Head of caudate nucleus (tissue), 42 donors: ENCODE measurements around the gene UNC5A.
"Not testable (repeated sequence)": the region's sequence is repeated elsewhere in the genome, so short reads cannot be mapped to it uniquely, and the experiment has no call there.

Experiments used
- DNase-seq, 42 donors: peaks; one replicate each; pipeline versions ENCODE4 v3.0.0 to v3.0.0-alpha.2; 2020 to 2021; ENCODE audit warnings: mixed read lengths in 7 of 42
- intact Hi-C: fragments of 100-400 bp; cut with DNase I; formaldehyde crosslinking; loops from one replicate; pipeline ENCODE4 v1.15.0; 2022

UNC5A gene

DNA sequence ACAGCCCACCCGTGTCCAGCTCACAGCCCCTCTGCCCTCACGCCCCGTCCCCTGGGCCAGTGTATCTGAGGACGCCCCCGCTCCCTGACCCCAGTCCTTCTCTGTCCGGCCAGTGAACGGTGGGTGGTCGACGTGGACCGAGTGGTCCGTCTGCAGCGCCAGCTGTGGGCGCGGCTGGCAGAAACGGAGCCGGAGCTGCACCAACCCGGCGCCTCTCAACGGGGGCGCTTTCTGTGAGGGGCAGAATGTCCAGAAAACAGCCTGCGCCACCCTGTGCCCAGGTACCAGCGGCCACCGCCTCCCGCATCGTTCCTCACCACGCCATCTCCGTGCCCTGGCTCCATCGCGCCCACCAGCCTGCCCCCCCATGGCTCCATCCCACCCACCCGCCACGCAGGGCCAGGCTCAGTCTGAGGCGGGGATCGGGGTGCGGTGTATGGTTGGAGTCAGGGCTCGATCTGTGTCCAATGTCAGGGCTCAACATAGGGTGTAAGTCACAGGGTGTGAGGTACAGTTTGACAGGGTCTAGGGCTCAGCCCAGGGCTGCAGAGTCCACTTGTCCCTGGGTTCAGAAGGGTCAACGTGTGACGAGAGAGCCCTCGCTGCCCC, 59.2 kb downstream of the UNC5A start:
- no peak for DNase-seq
- intact Hi-C loops = no loop called here

DNA sequence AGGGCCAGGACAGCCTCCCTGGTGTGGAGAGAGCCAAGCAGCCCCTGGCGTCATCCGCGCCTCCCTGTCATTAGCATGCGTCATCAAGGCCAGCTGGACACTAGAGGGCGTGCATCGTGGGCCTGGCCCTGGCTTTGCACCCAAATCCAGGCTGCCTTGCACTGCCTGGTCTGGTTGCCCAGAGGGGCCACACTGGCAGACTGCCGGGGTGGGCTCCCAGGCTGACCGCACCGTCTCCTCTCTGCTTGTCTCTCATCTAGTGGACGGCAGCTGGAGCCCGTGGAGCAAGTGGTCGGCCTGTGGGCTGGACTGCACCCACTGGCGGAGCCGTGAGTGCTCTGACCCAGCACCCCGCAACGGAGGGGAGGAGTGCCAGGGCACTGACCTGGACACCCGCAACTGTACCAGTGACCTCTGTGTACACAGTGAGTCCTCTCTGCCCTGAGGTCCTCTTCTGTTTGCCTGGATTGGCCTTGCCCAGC, 59.8 kb downstream of the UNC5A start:
- intact Hi-C loops = no loop called here
- DNase-seq = peak in 16 of 42 donors; percentile 19 to 71 (median 40)

DNA sequence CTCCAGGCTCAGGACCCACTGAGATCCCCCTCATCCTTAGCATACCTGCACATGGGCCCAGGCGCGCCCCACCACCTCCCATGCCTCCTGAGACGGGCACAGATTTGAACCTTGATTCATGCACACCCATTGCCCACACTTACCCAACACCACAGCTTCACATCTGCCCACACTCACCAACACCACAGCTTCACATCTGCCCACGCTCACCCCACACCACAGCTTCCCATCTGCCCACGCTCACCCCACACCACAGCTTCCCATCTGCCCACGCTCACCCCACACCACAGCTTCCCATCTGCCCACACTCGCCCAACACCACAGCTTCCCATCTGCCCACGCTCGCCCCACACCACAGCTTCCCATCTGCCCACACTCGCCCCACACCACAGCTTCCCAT, 60.3 kb downstream of the UNC5A start:
- intact Hi-C loops, DNase-seq: not testable (repeated sequence)

DNA sequence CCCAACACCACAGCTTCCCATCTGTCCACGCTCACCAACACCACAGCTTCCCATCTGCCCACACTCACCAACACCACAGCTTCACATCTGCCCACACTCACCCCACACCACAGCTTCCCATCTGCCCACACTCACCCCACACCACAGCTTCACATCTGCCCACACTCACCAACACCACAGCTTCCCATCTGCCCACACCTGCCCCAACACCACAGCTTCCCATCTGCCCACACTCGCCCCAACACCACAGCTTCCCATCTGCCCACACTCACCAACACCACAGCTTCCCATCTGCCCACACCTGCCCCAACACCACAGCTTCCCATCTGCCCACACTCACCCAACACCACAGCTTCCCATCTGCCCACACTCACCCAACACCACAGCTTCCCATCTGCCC, 62.2 kb downstream of the UNC5A start:
- intact Hi-C loops, DNase-seq: not testable (repeated sequence)

DNA sequence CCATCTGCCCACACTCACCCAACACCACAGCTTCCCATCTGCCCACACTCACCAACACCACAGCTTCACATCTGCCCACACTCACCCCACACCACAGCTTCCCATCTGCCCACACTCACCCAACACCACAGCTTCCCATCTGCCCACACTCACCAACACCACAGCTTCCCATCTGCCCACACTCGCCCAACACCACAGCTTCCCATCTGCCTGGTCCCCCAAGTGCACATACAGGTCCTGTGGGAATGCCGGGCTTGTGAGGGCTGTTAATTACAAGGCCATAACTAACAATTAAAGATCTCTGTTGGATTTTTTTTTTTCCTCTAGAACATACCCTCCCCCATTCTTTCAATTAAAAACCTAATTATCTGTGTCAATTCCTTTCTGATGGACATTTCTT, 62.7 kb downstream of the UNC5A start:
- intact Hi-C loops, DNase-seq: not testable (repeated sequence)

DNA sequence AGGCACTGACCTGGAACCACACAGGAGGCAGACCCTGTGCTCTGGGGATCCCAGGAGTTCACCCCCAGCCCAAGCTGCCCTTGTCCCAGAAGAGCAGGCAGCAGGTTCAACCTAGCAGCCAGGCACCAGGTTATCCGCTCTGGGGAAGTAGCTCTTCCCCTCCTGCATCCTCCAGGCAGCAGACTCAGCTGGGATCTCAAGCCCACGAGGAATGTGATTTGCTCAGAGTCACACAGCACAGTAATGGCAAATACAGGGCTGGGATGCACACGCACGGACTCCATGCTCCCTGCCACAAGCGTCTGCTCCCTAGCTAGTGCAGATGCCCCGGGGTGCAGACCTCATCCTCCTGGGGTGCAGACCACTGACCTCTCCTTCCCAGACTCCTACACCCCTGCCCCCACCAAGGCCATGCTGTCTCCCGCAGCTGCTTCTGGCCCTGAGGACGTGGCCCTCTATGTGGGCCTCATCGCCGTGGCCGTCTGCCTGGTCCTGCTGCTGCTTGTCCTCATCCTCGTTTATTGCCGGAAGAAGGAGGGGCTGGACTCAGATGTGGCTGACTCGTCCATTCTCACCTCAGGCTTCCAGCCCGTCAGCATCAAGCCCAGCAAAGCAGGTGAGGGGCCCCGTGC, 63.3 kb downstream of the UNC5A start:
- intact Hi-C loops = no loop called here

DNA sequence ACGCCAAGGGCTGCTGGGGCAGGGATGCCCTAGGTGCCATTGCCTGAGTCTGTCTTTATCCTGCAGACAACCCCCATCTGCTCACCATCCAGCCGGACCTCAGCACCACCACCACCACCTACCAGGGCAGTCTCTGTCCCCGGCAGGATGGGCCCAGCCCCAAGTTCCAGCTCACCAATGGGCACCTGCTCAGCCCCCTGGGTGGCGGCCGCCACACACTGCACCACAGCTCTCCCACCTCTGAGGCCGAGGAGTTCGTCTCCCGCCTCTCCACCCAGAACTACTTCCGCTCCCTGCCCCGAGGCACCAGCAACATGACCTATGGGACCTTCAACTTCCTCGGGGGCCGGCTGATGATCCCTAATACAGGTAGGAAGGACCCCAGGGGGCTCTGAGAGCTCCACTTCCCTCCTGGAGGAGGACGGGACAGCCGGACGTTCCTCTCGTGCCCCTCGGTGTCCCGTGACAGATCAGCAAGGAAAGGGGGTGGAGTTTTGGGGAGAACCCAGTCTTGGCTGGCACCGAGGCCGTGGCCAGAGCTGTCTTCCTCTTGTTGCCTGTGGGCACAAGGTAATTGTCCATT, 63.9 kb downstream of the UNC5A start:
- DNase-seq = no peak
- intact Hi-C loops = no loop called here

More for the DNA sequence above, 63.3 kb downstream of the UNC5A start:
- DNase-seq = peak in 27 of 42 donors; percentile 28 to 82 (median 48)

DNA sequence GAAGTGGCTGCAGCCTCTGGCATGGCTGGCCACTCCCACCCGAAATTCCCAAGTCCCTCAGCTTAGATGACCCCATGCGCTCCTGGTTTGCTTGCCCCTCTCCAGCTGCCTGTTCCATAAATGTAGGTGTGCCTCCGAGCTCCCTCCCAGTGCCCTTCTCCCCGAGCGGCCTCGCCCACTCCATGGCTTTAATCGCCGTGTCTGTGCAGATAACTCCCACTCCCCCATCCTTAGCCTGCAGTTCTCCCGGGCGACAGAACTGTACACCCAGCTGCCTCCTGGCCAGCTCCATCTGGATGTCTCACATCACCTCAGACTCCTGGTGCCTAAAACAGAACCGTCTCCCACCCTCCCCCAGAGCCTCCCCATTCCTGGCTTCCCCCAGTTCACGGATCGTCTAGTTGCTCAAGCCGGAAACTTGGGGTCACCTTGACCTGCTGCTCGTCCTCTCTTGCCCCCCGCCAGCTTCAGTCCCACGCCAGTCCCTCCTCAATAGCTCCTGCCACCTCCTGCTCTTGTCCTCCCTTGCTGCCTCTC, 64.7 kb downstream of the UNC5A start:
- intact Hi-C loops = no loop called here
- DNase-seq = peak in 5 of 42 donors; percentile 31 to 57 (median 36)

DNA sequence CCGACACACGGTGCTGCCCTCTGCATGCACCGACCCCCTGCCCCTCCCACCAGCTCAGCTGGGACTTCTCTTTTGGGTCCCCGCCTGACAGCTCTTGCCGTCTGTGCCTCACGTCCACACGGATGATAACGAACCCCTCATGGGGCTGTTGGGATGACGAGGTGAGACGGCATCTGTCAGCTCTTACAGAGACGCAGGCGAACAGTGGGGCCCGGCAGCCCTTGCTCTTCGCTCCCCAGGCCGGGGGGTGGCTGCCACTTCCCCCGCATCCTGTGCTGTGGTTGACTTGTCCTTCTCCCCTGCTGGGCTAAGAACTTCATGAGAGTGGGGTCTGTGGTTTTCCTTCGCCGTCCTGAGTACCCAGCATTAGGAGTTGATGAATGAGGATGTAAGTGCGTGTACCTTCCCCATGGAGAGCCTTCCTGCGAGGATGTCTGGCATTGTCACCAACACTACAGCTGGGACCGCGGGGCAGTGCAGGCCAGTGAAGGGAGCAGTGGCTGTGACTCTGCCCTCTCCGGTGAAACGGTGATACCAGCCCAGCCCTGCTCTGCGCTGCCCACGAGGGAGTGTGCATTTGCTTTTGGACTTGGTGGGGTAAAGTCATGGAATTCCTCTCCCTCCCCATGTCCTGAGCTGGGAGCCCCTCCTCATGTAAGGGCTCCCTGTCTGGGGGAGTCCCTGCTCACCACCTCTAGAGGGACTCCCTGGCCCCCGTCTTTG, 65.6 kb downstream of the UNC5A start:
- DNase-seq = no peak
- intact Hi-C loops = no loop called here

DNA sequence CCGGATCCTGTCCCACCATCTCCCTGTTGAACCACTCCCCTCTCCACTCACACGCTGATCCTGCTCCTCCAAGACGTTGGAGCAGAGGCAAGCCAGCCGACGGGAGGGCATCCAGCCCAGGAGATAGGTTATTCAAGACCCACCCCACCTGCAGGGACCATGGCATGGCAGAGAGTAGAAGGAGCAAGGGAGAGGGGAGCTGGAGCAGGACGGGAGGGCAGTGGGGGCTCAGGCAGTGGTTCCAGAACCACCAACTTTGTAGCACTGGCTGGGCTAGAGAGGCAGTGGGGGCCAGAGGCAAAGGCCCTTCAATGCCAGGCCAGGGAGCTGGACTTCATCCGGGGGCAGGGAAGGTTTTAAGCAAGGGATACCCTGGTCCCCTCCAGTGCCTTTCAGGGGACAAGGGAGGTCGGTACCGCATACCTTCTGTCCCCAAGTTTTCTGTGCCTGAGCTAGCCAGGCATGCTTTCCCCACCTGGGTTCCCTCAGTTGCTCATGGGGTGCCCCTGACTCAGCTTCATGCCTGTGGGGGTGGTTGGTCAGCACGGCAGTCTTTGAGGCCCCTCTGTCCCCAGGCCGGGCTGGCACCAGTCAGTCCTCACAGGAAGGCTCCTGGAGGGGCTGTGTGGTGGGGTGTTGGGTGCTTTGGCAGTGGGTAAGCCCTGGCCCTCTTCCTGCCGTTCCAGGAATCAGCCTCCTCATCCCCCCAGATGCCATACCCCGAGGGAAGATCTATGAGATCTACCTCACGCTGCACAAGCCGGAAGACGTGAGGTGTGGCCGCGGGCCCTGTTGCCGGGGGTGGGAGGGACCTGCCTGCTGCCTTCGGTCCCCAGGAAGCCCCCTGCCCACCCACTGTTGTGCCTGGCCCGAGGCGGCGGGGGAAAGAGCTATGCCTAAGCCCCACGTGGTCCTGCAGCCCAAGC, 66.4 kb downstream of the UNC5A start:
- intact Hi-C loops = no loop called here

DNA sequence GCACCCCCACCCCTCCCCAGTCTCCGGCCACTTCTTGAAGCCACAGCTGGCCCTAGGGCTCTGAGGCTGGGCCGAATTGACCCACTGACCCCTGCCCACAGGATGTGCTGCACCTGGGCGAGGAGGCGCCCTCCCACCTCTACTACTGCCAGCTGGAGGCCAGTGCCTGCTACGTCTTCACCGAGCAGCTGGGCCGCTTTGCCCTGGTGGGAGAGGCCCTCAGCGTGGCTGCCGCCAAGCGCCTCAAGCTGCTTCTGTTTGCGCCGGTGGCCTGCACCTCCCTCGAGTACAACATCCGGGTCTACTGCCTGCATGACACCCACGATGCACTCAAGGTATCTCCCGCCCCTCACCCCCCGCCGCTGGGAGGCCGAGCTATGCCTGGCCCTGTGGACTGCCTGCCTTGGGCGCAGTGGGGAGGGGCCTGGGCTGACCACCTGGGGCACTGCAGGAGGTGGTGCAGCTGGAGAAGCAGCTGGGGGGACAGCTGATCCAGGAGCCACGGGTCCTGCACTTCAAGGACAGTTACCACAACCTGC, 67.5 kb downstream of the UNC5A start:
- intact Hi-C loops = no loop called here
- DNase-seq = no peak

More for the DNA sequence above, 66.4 kb downstream of the UNC5A start:
- DNase-seq = no peak

DNA sequence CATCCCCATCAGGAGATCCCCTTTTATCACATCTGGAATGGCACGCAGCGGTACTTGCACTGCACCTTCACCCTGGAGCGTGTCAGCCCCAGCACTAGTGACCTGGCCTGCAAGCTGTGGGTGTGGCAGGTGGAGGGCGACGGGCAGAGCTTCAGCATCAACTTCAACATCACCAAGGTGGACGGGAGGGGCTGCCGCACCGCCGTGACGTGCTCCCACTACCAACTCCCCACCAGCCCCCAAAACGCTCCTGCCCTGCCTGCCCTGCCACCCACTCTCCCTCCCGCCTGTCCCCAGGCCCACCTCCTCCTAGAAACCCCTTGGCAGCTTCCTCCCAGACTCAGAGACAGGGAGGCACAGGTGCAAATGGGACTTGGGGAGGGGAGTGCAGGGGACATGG, 68.1 kb downstream of the UNC5A start:
- no peak for DNase-seq
- intact Hi-C loops = no loop called here

DNA sequence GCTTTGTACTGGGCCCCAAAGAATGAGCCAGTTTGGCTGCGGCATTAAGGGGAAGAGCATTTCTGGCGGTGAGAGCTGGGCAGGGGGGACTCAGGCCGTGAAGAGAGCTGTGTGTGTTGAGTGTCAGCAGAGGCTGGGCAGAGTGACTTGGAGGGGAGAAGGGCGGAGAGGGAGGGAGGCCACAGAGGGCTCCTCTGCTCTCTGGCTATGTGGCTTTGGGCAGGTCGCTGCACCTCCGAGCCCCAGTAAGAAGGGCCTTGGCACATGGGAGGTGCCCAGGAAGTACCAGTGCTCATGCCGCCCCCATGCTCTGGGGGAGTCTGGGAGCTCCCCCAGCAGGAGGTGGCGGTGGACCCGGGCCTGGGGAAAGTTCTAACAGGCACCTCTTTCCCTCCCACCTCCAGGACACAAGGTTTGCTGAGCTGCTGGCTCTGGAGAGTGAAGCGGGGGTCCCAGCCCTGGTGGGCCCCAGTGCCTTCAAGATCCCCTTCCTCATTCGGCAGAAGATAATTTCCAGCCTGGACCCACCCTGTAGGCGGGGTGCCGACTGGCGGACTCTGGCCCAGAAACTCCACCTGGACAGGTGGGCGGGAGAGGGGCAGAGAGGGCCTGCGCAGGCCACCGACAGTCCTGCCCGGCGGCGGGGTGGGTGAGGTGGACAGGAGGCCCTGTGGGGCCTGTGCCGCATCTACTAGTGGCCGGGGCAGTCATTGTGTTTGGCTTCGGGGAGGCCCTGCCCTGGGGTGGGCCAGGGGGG, 68.7 kb downstream of the UNC5A start:
- no peak for DNase-seq
- intact Hi-C loops = no loop called here

DNA sequence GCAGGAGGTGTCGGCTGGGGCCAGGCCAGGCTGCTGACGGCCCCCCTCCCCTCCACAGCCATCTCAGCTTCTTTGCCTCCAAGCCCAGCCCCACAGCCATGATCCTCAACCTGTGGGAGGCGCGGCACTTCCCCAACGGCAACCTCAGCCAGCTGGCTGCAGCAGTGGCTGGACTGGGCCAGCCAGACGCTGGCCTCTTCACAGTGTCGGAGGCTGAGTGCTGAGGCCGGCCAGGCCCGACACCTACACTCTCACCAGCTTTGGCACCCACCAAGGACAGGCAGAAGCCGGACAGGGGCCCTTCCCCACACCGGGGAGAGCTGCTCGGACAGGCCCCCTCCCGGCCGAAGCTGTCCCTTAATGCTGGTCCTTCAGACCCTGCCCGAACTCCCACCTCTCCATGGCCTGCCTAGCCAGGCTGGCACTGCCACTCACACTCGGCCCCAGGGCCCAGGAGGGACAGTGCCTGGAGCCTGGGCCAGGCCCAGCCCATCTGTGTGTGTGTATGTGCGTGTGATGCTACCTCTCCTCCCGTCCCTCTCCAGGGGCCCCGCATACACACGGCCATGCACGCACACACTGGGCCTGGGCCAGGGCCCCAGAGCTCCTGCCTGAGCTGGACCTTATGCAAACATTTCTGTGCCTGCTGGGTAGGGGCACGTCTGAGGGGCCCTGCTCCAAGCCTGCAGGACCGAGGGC, 69.5 kb downstream of the UNC5A start:
- no peak for DNase-seq
- intact Hi-C loops = no loop called here

DNA sequence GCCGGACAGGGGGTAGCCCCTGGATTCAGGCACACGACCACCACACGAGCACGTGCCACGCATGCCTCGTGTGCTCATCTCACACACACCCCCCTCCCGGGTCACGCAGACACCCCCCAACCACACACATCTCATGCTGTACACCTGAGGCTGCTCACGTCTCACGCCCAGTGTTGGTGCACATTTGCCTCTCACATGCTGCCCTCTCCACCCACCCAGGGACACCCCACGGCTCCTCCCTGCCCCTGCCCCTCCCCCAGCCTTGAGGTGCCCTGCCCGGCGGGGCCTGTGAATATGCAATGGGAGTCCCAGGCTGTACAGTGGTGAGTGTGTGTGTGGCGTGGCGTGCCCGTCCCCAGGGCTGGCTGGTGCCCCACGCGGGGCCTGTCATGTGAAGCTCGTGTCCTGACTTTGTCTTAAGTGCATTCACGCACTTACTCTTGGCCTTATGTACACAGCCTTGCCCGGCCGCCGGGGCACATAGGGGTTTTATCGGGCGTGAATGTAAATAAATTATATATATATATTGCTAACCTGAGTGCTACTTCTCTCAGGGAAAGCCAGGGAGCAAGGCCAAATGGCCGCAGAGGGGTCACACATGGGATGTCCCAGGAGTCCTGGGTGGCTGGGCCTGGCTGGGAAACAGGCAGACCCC, 70.1 kb downstream of the UNC5A start:
- intact Hi-C loops = no loop called here
- no peak for DNase-seq

DNA sequence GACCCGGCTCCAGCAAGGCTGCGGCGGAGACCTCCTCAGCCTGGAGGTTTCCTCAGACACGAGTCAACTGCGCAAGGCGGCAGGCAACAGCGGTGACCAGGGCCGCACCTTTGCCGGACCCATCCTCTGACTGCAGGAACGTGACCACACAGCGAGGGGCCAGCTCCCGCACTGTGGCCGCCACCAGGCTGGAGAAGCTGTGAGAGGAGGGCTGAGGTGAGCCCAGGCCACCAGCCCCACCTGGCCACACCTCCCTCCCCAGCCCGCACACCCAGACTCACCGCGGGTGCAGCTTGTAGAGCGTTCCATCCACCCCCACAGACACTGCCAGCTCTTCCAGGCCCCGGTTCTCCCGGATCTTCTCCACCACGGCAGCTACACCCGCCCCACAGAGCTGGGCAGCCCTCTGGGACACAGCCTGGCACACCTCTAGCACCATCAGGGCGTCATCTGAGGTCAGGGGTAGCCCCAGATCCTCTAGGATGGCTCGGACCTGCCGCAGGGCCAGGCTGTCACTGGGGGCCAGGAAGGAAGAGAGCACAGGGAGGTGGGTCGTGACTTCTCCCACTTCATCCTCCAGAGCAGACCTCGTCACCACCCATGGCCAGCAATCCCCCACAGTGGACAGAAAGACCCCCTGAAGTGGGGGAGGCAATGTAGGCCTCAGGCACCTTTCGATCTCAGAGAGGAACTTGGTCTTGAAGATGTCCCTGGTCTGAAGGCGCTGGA, 70.8 kb downstream of the UNC5A start:
- intact Hi-C loops = no loop called here
- peak in 16 of 42 donors; percentile 26 to 70 (median 50) for DNase-seq
